IPS-18a (cell line): ENCODE data around the gene PPFIBP2.

Experiments
- H3K27ac ChIP-seq: one replicate; pipeline ENCODE4 v1.5.1; 2013; ENCODE audit warnings: low read length
- H3K27me3 ChIP-seq: one replicate; pipeline ENCODE4 v1.6.1; 2013; ENCODE audit warnings: mild to moderate bottlenecking, low read length; ENCODE audit not compliant: control insufficient read depth, insufficient read depth
- H3K36me3 ChIP-seq: one replicate; pipeline ENCODE4 v1.6.1; 2013; ENCODE audit warnings: low read depth, low read length; ENCODE audit not compliant: control insufficient read depth
- H3K4me1 ChIP-seq: one replicate; pipeline ENCODE4 v1.6.1; 2013; ENCODE audit warnings: low read depth, low read length; ENCODE audit not compliant: control insufficient read depth
- H3K4me3 ChIP-seq: one replicate; pipeline ENCODE4 v1.5.1; 2013; ENCODE audit warnings: low read length
- H3K9ac ChIP-seq: one replicate; pipeline ENCODE4 v1.6.1; 2013; ENCODE audit warnings: mild to moderate bottlenecking, low read length, moderate library complexity
- H3K9me3 ChIP-seq: one replicate; pipeline ENCODE4 v1.6.1; 2013; ENCODE audit warnings: low read depth, low read length; ENCODE audit not compliant: control insufficient read depth

The PPFIBP2 gene

GRCh38 chr11:7513234-7514098 lies at the start of gene PPFIBP2:
Gene PPFIBP2, plus strand, starts transcription at chr11:7513999. Its CDS starts 35,477 bp downstream, at chr11:7549476.
- peaks cover 23% of the 10 kb centered on the region for H3K27me3 ChIP-seq
- H3K9ac ChIP-seq = peak within 1 kb of the TSS; percentile 55
- peaks cover 11% of the 10 kb centered on the region for H3K4me1 ChIP-seq
- H3K4me3 ChIP-seq = peak within 1 kb of the TSS; percentile 62
- H3K36me3 ChIP-seq = no peaks in the 10 kb centered on the region
- no peaks in the 10 kb centered on the region for H3K9me3 ChIP-seq
- no peak within 1 kb of the TSS for H3K27ac ChIP-seq

GRCh38 chr11:7467652-7468051 lies 46.1 kb upstream of the PPFIBP2 start:
- no peak overlapping the region for H3K9ac ChIP-seq
- no peak overlapping the region for H3K4me3 ChIP-seq
- H3K9me3 ChIP-seq = no peaks in the 10 kb centered on the region
- H3K27ac ChIP-seq = no peak overlapping the region
- H3K27me3 ChIP-seq = no peaks in the 10 kb centered on the region
- H3K4me1 ChIP-seq = no peaks in the 10 kb centered on the region
- no peaks in the 10 kb centered on the region for H3K36me3 ChIP-seq

GRCh38 chr11:7469351-7469865 lies 44.4 kb upstream of the PPFIBP2 start:
- Histone ChIP-seq H3K9me3 (no peaks in the 10 kb centered on the region), H3K9ac (no peak overlapping the region), H3K27ac (no peak overlapping the region), H3K36me3 (no peaks in the 10 kb centered on the region), H3K4me3 (no peak overlapping the region), H3K4me1 (no peaks in the 10 kb centered on the region), H3K27me3 (no peaks in the 10 kb centered on the region)

- Histone ChIP-seq H3K36me3 (no peaks in the 10 kb centered on the region), H3K27me3 (no peaks in the 10 kb centered on the region), H3K9ac (no peak overlapping the region), H3K27ac (no peak overlapping the region), H3K4me3 (no peak overlapping the region), H3K9me3 (no peaks in the 10 kb centered on the region), H3K4me1 (no peaks in the 10 kb centered on the region)
These were observed 42.7 kb upstream of the PPFIBP2 start for GRCh38 chr11:7471071-7471470.

- no peaks in the 10 kb centered on the region for H3K9me3 ChIP-seq
- H3K27ac ChIP-seq = no peak overlapping the region
- H3K36me3 ChIP-seq = no peaks in the 10 kb centered on the region
- H3K27me3 ChIP-seq = no peaks in the 10 kb centered on the region
- H3K4me1 ChIP-seq = no peaks in the 10 kb centered on the region
- H3K4me3 ChIP-seq = no peak overlapping the region
- no peak overlapping the region for H3K9ac ChIP-seq
These were observed 40.1 kb upstream of the PPFIBP2 start for GRCh38 chr11:7473717-7474116.

GRCh38 chr11:7480113-7480512 lies 33.7 kb upstream of the PPFIBP2 start:
- no peaks in the 10 kb centered on the region for H3K27me3 ChIP-seq
- no peak overlapping the region for H3K27ac ChIP-seq
- no peaks in the 10 kb centered on the region for H3K36me3 ChIP-seq
- no peak overlapping the region for H3K9ac ChIP-seq
- H3K4me1 ChIP-seq = peaks cover 5% of the 10 kb centered on the region
- no peaks in the 10 kb centered on the region for H3K9me3 ChIP-seq
- H3K4me3 ChIP-seq = no peak overlapping the region

- Histone ChIP-seq H3K4me3 (no peak overlapping the region), H3K9ac (no peak overlapping the region), H3K27me3 (no peaks in the 10 kb centered on the region), H3K36me3 (no peaks in the 10 kb centered on the region), H3K9me3 (no peaks in the 10 kb centered on the region), H3K4me1 (peaks cover 6% of the 10 kb centered on the region), H3K27ac (no peak overlapping the region)
These were observed 29.7 kb upstream of the PPFIBP2 start for GRCh38 chr11:7484131-7484530.

GRCh38 chr11:7484645-7485044 lies 29.2 kb upstream of the PPFIBP2 start:
- Histone ChIP-seq H3K9me3 (no peaks in the 10 kb centered on the region), H3K4me1 (peaks cover 6% of the 10 kb centered on the region), H3K9ac (no peak overlapping the region), H3K27me3 (no peaks in the 10 kb centered on the region), H3K27ac (no peak overlapping the region), H3K36me3 (no peaks in the 10 kb centered on the region), H3K4me3 (no peak overlapping the region)

GRCh38 chr11:7485186-7486097 lies 28.4 kb upstream of the PPFIBP2 start, which contains the start of gene OLFML1:
Gene OLFML1, plus strand, starts transcription at chr11:7485506. Its CDS starts 370 bp downstream, at chr11:7485876.
- Histone ChIP-seq H3K36me3 (no peaks in the 10 kb centered on the region), H3K4me1 (peaks cover 6% of the 10 kb centered on the region), H3K27me3 (no peaks in the 10 kb centered on the region), H3K27ac (no peak within 1 kb of the TSS), H3K9me3 (no peaks in the 10 kb centered on the region), H3K9ac (no peak within 1 kb of the TSS), H3K4me3 (no peak within 1 kb of the TSS)

- Histone ChIP-seq H3K9me3 (no peaks in the 10 kb centered on the region), H3K4me3 (no peak overlapping the region), H3K36me3 (no peaks in the 10 kb centered on the region), H3K27ac (no peak overlapping the region), H3K27me3 (no peaks in the 10 kb centered on the region), H3K4me1 (peaks cover 7% of the 10 kb centered on the region), H3K9ac (no peak overlapping the region)
These were observed 27.6 kb upstream of the PPFIBP2 start for GRCh38 chr11:7486098-7486780.

- H3K27ac ChIP-seq = no peak overlapping the region
- H3K9me3 ChIP-seq = no peaks in the 10 kb centered on the region
These were observed 27.0 kb upstream of the PPFIBP2 start for GRCh38 chr11:7486781-7487140.

More at GRCh38 chr11:7486781-7487140, 27.0 kb upstream of the PPFIBP2 start:
- no peak overlapping the region for H3K4me3 ChIP-seq
- peaks cover 11% of the 10 kb centered on the region for H3K4me1 ChIP-seq
- no peak overlapping the region for H3K9ac ChIP-seq
- H3K27me3 ChIP-seq = no peaks in the 10 kb centered on the region
- no peaks in the 10 kb centered on the region for H3K36me3 ChIP-seq
